ENCODE data around the gene DDX24.

- TF ChIP-seq EZH2phosphoT487 (IDR thresholded peaks at IDR 0.05; ENCODE audit: insufficient read depth, low read depth), result no peak
- no peak for TF ChIP-seq EZH2 (IDR thresholded peaks at IDR 0.05; ENCODE audit: insufficient read depth, poor library complexity, severe bottlenecking)
These were observed 43.0 kb downstream of the DDX24 start for GRCh38 chr14:94037954-94038353.
